Measurements from ENCODE around the gene TAAR9. TPM values are rescaled to one million over a fixed set of nuclear protein-coding genes. Genes with fewer than 3 reads are reported as not detected.
A peak's percentile ranks its signal among the peaks of the same experiment; 100 is the strongest.
"Not testable (repeated sequence)": the region's sequence is repeated elsewhere in the genome, so short reads cannot be mapped to it uniquely, and the experiment has no call there.

TAAR9 gene
- total RNA-seq, 4 donors from 2014 or later, result not detected

DNA sequence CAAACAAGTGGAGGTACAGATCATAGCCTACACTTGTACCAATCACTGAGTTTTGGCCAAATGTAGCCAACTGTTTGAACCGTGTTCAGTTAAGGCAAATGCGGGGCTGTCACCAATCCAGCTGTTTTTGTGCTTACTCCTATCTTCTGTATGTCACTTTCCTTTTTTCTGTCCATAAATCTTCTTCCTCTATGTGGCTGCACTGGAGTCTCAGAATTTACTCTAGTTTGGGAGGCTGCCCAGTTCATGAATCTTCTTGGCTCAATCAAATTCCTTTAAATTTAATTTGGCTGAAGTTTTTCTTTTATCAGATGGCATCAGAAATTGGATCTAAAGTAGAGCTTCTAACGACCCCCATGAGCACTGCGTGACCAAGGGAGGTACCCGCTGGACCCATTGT is 13.4 kb upstream of the TAAR9 start:
- TF ChIP-seq POLR2A (IDR thresholded peaks at IDR 0.05; ENCODE audit: low read depth), result no peak
- no peak for TF ChIP-seq EP300 (IDR thresholded peaks at IDR 0.05)
- TF ChIP-seq, protein P1, sequence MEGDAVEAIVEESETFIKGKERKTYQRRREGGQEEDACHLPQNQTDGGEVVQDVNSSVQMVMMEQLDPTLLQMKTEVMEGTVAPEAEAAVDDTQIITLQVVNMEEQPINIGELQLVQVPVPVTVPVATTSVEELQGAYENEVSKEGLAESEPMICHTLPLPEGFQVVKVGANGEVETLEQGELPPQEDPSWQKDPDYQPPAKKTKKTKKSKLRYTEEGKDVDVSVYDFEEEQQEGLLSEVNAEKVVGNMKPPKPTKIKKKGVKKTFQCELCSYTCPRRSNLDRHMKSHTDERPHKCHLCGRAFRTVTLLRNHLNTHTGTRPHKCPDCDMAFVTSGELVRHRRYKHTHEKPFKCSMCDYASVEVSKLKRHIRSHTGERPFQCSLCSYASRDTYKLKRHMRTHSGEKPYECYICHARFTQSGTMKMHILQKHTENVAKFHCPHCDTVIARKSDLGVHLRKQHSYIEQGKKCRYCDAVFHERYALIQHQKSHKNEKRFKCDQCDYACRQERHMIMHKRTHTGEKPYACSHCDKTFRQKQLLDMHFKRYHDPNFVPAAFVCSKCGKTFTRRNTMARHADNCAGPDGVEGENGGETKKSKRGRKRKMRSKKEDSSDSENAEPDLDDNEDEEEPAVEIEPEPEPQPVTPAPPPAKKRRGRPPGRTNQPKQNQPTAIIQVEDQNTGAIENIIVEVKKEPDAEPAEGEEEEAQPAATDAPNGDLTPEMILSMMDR (IDR thresholded peaks at IDR 0.05), result no peak
- TF ChIP-seq POLR2AphosphoS5 (IDR thresholded peaks at IDR 0.05), result no peak
- intact Hi-C loops (cut with DNase I), result no loop called here

DNA sequence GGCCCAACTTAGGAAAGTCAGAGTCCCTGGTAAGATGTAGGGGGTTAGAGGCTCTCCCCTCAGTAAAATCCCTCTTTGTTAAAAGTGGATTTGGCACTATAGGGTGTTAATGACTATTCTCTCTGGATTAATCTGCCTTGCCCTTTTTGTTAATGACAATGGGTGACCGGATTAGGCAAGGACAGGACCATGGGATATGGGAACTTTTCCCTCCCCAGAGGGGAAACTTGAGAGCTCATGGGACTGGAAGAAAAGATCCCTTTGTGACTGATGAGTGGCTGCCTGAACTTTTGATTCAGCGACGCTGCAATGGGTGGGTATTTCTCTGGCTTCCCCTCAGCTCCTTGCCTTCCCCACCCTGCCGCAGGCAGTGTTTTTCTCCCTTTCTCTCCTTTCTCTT is 12.2 kb upstream of the TAAR9 start:
- Histone ChIP-seq H3K36me3 (no peaks in the 10 kb centered on the region), H3K9me3 (no peaks in the 10 kb centered on the region), H3K27ac (replicated peaks in 1 of 4) (no peak overlapping the region), H3K4me3 (no peak overlapping the region), H3K4me1 (peaks cover 0 to 4% (median 2%) of the 10 kb centered on the region in 4 donors), H3K27me3 (no peaks in the 10 kb centered on the region)
- intact Hi-C loops (cut with DNase I), result no loop called here
- 67% methylated on average over 4 of the region's 4 CpGs for WGBS
- TF ChIP-seq EP300 (IDR thresholded peaks at IDR 0.05) (no peak), POLR2A (IDR thresholded peaks at IDR 0.05; ENCODE audit: low read depth) (no peak), POLR2AphosphoS5 (IDR thresholded peaks at IDR 0.05) (no peak)
- TF ChIP-seq, protein P1 (IDR thresholded peaks at IDR 0.05), result no peak
- no peak for DNase-seq (ENCODE audit: extremely low spot score)

More for the DNA sequence above, 13.4 kb upstream of the TAAR9 start:
- DNase-seq (ENCODE audit: extremely low spot score), result no peak
- H3K4me1 ChIP-seq, result no peaks in the 10 kb centered on the region
- no peak overlapping the region for H3K4me3 ChIP-seq
- no peaks in the 10 kb centered on the region for H3K9me3 ChIP-seq
- no peak overlapping the region for H3K27ac ChIP-seq (replicated peaks in 1 of 4)
- no peaks in the 10 kb centered on the region for H3K36me3 ChIP-seq
- H3K27me3 ChIP-seq, result no peaks in the 10 kb centered on the region
- 84% methylated on average over 5 of the region's 5 CpGs for WGBS

DNA sequence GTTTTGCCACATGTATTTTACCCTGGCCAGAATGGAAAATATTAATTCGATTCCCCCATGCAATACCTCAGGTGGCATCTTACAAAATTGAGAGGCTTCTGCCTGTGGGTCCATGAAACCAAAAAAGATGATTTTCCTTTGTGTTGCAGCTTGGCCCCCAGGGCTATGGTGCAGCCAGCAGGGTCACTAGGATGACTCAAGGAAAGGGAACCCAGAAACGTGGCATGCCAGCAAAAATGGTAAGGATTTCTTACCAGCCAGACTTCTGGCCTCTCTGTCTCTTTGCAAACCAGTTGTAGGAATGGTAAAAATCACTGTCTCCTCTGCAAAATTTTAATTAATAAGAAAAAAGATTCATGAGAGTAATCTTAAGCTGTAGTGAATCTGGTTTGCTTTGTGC is 11.6 kb upstream of the TAAR9 start:
- Histone ChIP-seq H3K9me3 (no peaks in the 10 kb centered on the region), H3K27ac (replicated peaks in 1 of 4) (no peak overlapping the region), H3K27me3 (no peaks in the 10 kb centered on the region), H3K4me1 (peaks cover 0 to 4% (median 2%) of the 10 kb centered on the region in 4 donors), H3K36me3 (no peaks in the 10 kb centered on the region), H3K4me3 (no peak overlapping the region)
- DNase-seq (ENCODE audit: extremely low spot score), result no peak
- WGBS, result 61% methylated on average over 2 of the region's 2 CpGs
- no peak for TF ChIP-seq POLR2AphosphoS5 (IDR thresholded peaks at IDR 0.05)
- intact Hi-C loops (cut with DNase I), result no loop called here

DNA sequence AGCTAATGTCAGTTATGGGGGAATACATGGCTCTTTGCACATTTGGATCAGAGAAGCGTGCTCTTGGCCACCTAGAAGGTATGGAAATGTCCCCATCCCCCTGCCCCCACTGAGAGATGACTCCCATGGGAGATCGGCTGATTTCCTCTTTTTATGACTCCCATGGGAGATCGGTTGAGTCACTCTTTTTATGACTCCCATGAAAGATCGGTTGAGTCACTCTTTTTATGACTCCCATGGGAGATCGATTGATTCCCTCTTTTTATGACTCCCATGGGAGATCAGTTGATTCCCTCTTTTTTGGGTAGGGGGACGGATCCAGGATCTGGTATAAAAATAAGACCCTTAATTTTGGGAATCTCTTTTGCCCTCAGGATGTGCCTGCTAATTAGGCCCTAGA is 10.3 kb upstream of the TAAR9 start:
- intact Hi-C loops (cut with DNase I), result no loop called here
- Histone ChIP-seq H3K27me3 (no peaks in the 10 kb centered on the region), H3K4me3 (no peak overlapping the region), H3K4me1 (peaks cover 0 to 4% (median 2%) of the 10 kb centered on the region in 4 donors), H3K9me3 (no peaks in the 10 kb centered on the region), H3K36me3 (no peaks in the 10 kb centered on the region), H3K27ac (replicated peaks in 1 of 4) (no peak overlapping the region)
- no peak for DNase-seq (ENCODE audit: extremely low spot score)
- 72% methylated on average over 6 of the region's 6 CpGs for WGBS
- TF ChIP-seq EP300 (IDR thresholded peaks at IDR 0.05) (no peak), POLR2AphosphoS5 (IDR thresholded peaks at IDR 0.05) (no peak), POLR2A (IDR thresholded peaks at IDR 0.05; ENCODE audit: low read depth) (no peak)
- TF ChIP-seq, protein P1 (IDR thresholded peaks at IDR 0.05), result no peak

DNA sequence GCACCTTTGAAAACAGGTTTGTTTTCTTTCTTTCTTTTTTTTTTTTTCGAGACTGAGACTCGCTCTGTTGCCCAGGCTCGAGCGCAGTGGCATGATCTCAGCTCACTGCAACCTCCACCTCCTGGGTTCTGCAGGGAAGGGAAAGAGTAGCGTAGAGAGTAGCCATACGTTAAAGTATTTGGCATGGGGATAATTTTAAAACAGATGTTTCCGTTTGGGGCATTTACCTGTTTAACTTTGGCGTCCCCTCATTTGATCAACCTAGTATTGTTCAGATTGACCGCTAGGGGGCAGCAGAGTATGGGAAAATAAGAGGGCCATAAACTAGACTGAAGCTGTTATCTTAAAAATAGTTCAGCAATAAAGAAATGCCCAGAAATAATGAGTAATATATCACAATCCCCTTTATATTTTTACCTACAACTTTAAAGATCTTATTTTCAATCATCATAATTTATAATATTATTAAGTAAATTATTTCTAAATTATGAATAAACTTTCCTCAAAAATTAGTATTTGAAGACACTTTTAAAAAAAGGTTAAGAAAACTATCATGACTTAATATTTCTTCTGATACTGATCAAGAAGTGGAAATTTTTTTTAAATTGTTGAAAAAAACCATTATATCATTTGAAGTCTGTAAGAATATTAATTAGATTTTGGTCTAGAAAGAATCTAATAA is 7.6 kb upstream of the TAAR9 start:
- H3K4me1 ChIP-seq, result peaks cover 0 to 4% (median 2%) of the 10 kb centered on the region in 4 donors
- 22% methylated on average over 9 of the region's 9 CpGs for WGBS
- no peaks in the 10 kb centered on the region for H3K27me3 ChIP-seq
- intact Hi-C loops (cut with DNase I), result loop anchor here (10.0 kb wide), 1 partner anchor 264 kb away; the partner anchor contains the start of gene SLC18B1
- no peaks in the 10 kb centered on the region for H3K9me3 ChIP-seq
- DNase-seq (ENCODE audit: extremely low spot score), result no peak
- no peak for TF ChIP-seq POLR2AphosphoS5 (IDR thresholded peaks at IDR 0.05)
- TF ChIP-seq, protein P1 (IDR thresholded peaks at IDR 0.05), result peak; percentile 72 to 83 (median 76)
- H3K36me3 ChIP-seq, result no peaks in the 10 kb centered on the region
- H3K4me3 ChIP-seq, result no peak overlapping the region
- H3K27ac ChIP-seq (replicated peaks in 1 of 4), result no peak overlapping the region

DNA sequence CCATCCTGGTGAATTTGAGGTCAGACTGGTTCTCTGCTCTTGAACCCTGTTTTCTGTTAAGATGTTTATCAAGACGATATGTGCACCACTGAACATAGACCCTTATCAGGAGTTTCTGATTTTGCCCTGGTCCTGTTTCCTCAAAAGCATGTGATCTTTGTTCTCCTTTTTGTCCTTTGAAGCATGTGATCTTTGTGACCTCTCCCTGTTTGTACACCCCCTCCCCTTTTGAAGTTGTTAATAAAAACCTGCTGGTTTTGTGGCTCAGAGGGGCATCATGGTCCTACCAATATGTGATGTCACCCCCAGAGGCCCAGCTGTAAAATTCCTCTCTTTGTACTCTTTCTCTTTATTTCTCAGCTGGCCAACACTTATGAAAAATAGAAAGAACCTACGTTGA is 3.5 kb upstream of the TAAR9 start:
- H3K36me3 ChIP-seq; H3K27ac ChIP-seq (replicated peaks in 1 of 4); H3K27me3 ChIP-seq; H3K4me1 ChIP-seq; H3K9me3 ChIP-seq; H3K4me3 ChIP-seq; DNase-seq (ENCODE audit: extremely low spot score): not testable (repeated sequence)
- WGBS, result 86% methylated on average over 2 of the region's 2 CpGs
- intact Hi-C loops (cut with DNase I), result loop anchor here (10.0 kb wide), 1 partner anchor 260 kb away; the partner anchor contains the start of gene SLC18B1

Data from esophagus muscularis mucosa (tissue), 4 donors.